Lower leg skin (tissue), 3 donors: Measurements from ENCODE around the gene NGEF.

Experiments used
- CTCF ChIP-seq, 3 donors: fragments of 450-650 bp; IDR thresholded peaks; one replicate each; pipeline ENCODE4 v1.5.1; 2016; ENCODE audit warnings: antibody characterized with exemption in 3 of 3, mild to moderate bottlenecking in 3 of 3, moderate library complexity in 2 of 3
- POLR2A ChIP-seq, 2 donors: fragments of 450-650 bp; IDR thresholded peaks; one replicate each; pipeline ENCODE4 v1.6.1; 2016 to 2017; ENCODE audit warnings: antibody characterized with exemption in 2 of 2, mild to moderate bottlenecking in 1 of 2, moderate library complexity in 1 of 2

- TF ChIP-seq CTCF (IDR thresholded peaks at IDR 0.05): no peak
- no peak for TF ChIP-seq POLR2A (IDR thresholded peaks at IDR 0.05)
Observed at GRCh38 chr2:233049194-233049761, 36.2 kb upstream of the NGEF start.
